Left renal pelvis (tissue), 4 donors: ENCODE data around the gene DDOST. TPM values are rescaled to one million over a fixed set of nuclear protein-coding genes. Genes with fewer than 3 reads are reported as not detected.
"Not testable (repeated sequence)": the region's sequence is repeated elsewhere in the genome, so short reads cannot be mapped to it uniquely, and the experiment has no call there.

Source experiments
- DNase-seq, 4 donors: peaks; one replicate each; pipeline ENCODE4 v3.0.0-alpha.2; 2013; ENCODE audit warnings: low read depth in 4 of 4, low spot score in 3 of 4
- polyA plus RNA-seq, 4 donors: library from polyadenylated mRNA; unstranded; fragments of 120-200 nt; gene quantifications; one replicate each; pipeline ENCODE4 v1.2.1, GENCODE V29; 2013; ENCODE audit not compliant: insufficient read length in 4 of 4

DDOST gene
- polyA plus RNA-seq, 4 donors = 207 to 243 (median 218) TPM

- no peak for DNase-seq
These were observed 34.6 kb downstream of the DDOST start for GRCh38 chr1:20626524-20626923.

GRCh38 chr1:20626098-20626427, 35.1 kb downstream of the DDOST start:
- no peak for DNase-seq

DNA sequence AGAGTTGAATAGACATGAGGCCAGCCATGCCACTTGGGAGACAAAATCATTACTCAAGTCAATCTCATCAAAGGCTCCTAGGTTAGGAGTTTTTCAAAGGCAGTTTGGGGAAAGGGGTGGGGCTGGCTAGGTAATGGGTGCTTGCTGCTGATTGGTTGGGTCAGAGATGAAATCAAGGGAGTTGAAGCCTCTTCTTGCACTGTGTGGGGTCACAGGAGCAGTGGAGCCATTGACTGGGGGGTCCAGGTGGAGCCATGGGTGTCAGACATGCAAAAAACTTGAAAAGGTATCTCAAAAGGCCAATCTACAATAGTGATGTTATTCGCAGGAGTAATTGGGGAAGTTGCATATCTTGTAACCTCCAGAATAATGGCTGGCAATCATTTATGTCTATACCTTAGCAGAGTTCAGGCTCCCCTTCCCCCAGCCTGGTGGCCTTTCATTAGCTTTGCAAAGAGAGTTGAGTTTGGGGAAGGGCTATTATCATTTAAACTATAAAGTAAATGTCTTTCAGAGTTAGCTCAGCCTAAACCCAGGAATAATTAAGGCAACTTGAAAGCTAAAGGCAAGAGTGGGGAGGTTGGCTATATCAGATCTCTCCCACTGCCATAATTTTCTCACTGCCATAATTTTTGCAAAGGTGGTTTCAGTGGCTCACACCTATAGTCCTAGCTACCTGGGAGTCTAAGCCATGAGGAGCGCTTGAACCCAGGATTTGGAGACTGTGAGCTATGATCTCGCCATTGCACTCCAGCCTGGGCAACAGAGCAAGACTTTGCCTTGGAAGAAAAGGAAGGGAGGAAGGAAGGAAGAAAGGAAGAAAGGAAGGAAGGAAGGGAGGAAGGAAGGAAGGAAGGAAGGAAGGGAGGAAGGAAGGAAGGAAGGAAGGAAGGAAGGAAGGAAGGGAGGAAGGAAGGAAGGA, 35.7 kb downstream of the DDOST start:
- DNase-seq = no peak

DNA sequence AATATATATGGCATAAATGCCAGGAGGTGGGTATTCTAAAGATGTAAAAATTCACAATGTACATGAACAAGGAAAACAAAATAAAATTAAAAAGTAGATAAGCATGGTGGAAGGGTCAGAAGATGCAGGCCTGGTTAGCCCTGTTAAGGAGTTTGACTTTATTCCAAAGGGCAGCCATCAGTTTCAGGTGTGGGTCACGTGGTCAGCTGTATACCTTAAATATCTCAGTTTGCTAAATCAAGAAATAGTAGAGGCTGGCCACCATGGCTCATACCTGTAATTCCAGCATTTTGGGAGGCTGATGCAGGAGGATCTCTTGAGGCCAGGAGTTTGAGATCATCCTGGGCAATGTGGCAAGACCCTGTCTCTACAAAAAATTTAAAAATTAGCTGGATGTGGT, 36.5 kb downstream of the DDOST start:
- no peak for DNase-seq

- no peak for DNase-seq
These were observed 40.2 kb downstream of the DDOST start for GRCh38 chr1:20621012-20621411.

GRCh38 chr1:20619999-20620398, 41.2 kb downstream of the DDOST start:
- no peak for DNase-seq

- DNase-seq = no peak
These were observed 42.6 kb downstream of the DDOST start for GRCh38 chr1:20618550-20618949.

GRCh38 chr1:20616847-20617487, 44.2 kb downstream of the DDOST start:
- DNase-seq = no peak

- no peak for DNase-seq
These were observed 45.0 kb downstream of the DDOST start for GRCh38 chr1:20615946-20616846.

- DNase-seq = no peak
These were observed 47.0 kb downstream of the DDOST start for GRCh38 chr1:20614131-20614579.

- DNase-seq = no peak
These were observed 48.9 kb downstream of the DDOST start for GRCh38 chr1:20612221-20612746.

- DNase-seq = no peak
These were observed 49.5 kb downstream of the DDOST start for GRCh38 chr1:20611652-20612051.

- DNase-seq = no peak
These were observed 50.2 kb downstream of the DDOST start for GRCh38 chr1:20610970-20611369.

GRCh38 chr1:20609541-20609940, 51.6 kb downstream of the DDOST start:
- no peak for DNase-seq

DNA sequence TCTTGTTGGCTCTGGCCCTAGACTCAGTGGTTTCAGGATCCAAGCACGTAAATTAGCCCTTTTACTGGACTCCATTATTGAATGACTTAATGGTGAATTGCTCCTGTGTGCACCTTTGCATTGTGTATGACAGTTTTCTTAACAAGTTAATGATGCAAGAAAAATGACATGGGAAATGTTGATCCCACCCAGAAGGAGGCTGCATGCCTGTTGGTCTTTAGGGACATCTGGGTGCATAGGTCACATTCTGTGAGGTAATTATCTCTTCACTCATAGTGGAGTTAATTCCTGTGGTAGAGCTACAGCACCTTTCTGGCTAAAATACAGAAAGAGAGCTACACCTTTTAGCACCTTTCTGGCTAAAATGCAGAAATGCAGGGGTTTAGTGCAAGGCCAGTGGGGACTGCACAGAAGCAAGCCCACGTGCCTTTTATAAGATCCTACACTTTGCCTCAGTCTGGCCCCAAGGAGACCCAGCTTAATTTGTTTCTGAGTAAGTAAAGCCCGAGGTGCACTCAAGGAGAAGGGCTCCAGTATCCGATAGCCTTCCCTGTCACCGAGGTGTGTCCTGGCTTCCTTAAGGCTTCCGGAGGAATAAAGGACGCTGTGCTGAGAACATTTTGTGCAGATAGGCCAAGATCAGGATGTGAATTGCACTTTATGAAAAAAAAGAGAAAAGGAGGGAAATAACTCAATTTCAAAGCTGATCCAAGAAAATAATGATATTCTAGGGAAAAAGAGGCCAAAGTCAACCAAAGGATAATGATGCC, 54.2 kb downstream of the DDOST start:
- DNase-seq = not testable (repeated sequence)

DNA sequence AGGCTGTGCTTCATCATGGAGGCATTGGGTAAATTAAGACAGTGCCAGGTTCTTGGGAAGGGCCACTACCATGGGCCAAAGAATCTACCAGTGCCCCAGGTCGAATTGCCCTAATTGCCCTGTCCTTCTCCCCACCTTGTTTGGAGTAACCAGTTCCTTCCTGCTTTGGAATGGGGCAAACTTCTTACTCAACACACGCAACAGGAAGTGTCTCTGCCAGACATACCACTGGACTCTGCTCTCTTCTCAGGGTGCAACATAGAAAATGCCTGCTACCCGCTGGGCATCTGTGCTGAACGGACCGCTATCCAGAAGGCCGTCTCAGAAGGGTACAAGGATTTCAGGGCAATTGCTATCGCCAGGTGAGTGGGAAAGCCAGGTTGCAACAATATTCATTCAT, 56.5 kb downstream of the DDOST start:
- no peak for DNase-seq

GRCh38 chr1:20603504-20604464, 57.4 kb downstream of the DDOST start:
- DNase-seq = no peak

DNA sequence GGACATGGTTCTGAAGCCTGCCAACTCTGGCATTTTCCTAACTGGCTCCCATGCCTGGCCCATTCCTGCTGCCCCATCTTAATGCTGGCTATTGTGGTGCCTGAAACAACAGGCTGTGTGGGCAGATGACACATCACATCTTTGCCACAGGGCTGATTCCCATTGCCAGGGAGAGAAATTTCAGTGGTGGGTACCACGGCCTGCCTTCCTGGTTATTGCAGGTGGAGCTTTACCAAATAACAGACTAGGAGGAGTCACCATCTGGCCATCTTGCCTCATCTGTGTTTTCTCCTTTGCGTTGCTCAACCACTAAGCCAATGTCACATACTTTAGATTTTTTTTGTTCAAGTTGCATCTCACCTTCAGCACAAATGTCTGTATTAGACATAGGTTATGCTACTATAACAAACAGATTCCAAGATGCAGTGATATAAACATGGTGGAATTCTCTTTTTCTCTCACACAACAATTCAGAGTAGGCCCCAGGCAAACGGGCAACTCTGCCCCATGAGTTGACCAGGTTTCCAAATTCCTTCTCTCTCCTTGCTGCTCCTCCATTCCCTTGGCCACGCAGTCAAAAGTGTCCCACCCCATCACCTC, 58.2 kb downstream of the DDOST start:
- DNase-seq = no peak
